K562 (cell line): ENCODE measurements around the gene CHMP2A. TPM values are rescaled to one million over a fixed set of nuclear protein-coding genes. Genes with fewer than 3 reads are reported as not detected.
A peak's percentile ranks its signal among the peaks of the same experiment; 100 is the strongest.

ENCODE experiments used
- E4F1 ChIP-seq: fragments of 250-450 bp; sonication (Bioruptor Pico); IDR thresholded peaks from 2 replicates; pipeline ENCODE4 v1.5.0; 2021; ENCODE audit warnings: mild to moderate bottlenecking, borderline replicate concordance
- ERF ChIP-seq: fragments of 450-650 bp; formaldehyde crosslinking; IDR thresholded peaks from 2 replicates; pipeline ENCODE4 v1.4.0; 2020; ENCODE audit warnings: mild to moderate bottlenecking, mixed read lengths
- HLTF ChIP-seq: fragments of 450-650 bp; IDR thresholded peaks from 2 replicates; pipeline ENCODE4 v1.6.1; 2016
- HMGXB4 ChIP-seq: sonication (generic); formaldehyde crosslinking; IDR thresholded peaks from 2 replicates; pipeline ENCODE4 v1.8.1; 2023; ENCODE audit warnings: mild to moderate bottlenecking, missing genetic modification reagents
- POLR2AphosphoS2 ChIP-seq: IDR thresholded peaks from 2 replicates; pipeline ENCODE4 v1.6.1; 2012; ENCODE audit warnings: low read length, improper control_type of control experiment
- RB1 ChIP-seq: fragments of 450-650 bp; IDR thresholded peaks from 2 replicates; pipeline ENCODE4 v1.6.1; 2017; ENCODE audit warnings: low read depth, mild to moderate bottlenecking
- RBFOX2 ChIP-seq: fragments of 200-400 bp; formaldehyde crosslinking; IDR thresholded peaks from 2 replicates; pipeline ENCODE4 v1.6.1; 2017; ENCODE audit warnings: low read depth, mild to moderate bottlenecking, low read length, moderate library complexity
- RREB1 ChIP-seq: fragments of 250-450 bp; sonication (Bioruptor Pico); IDR thresholded peaks from 2 replicates; pipeline ENCODE4 v1.4.0; 2020
- SAFB ChIP-seq: fragments of 200-400 bp; formaldehyde crosslinking; IDR thresholded peaks from 2 replicates; pipeline ENCODE4 v1.6.1; 2017; ENCODE audit warnings: low read depth, low read length, borderline replicate concordance
- SAFB2 ChIP-seq: fragments of 200-400 bp; formaldehyde crosslinking; IDR thresholded peaks from 2 replicates; pipeline ENCODE4 v1.6.1; 2018; ENCODE audit warnings: borderline replicate concordance, low read length, low read depth, moderate library complexity; ENCODE audit not compliant: severe bottlenecking
- SUPT5H ChIP-seq: fragments of 450-650 bp; IDR thresholded peaks from 2 replicates; pipeline ENCODE4 v1.6.1; 2016
- ZBTB7A ChIP-seq: IDR thresholded peaks from 2 replicates; pipeline ENCODE4 v1.6.1; 2011; ENCODE audit warnings: low read depth, mild to moderate bottlenecking, low read length, moderate library complexity, borderline replicate concordance; ENCODE audit not compliant: control insufficient read depth
- ZNF217 ChIP-seq: sonication (generic); formaldehyde crosslinking; IDR thresholded peaks from 2 replicates; pipeline ENCODE4 v1.8.0; 2022; ENCODE audit warnings: mild to moderate bottlenecking, missing genetic modification reagents
- ZNF384 ChIP-seq: IDR thresholded peaks from 2 replicates; pipeline ENCODE4 v1.6.1; 2012; ENCODE audit warnings: low read depth, low read length, improper control_type of control experiment
- polyA plus RNA-seq, 8 experiments: library from polyadenylated mRNA; depleted of rRNA in 4 of 8; stranded (reverse) in 5 of 8; unstranded in 3 of 8; fragments of >200 nt; fragmentation: Nextera tagmentation in 2 of 8; fragmentation: Illumina TruSeq in 1 of 8; extraction: Ambion mirVana in 2 of 8; extraction: Trizol in 1 of 8; gene quantifications; 2 replicates each; pipeline versions ENCODE4 v1.2.1 to v1.2.3, GENCODE V29; 2011 to 2014; ENCODE audit warnings: inconsistent platforms in 1 of 8, missing spikeins in 1 of 8
- total RNA-seq, 7 experiments: library from RNA; depleted of rRNA in 6 of 7; stranded (reverse); fragments of >200 nt in 6 of 7; fragmentation: Illumina TruSeq in 2 of 7; extraction: Trizol in 2 of 7; gene quantifications; 2 replicates each; pipeline versions ENCODE4 v1.2.1 to v1.2.3, GENCODE V29; 2011 to 2021; ENCODE audit warnings: low replicate concordance in 1 of 7

The CHMP2A gene
- total and polyA plus RNA-seq, 9 of the 15 experiments (the other 6 are each of a cell fraction or from before 2014, with no cell fraction given) = 57.6 to 159 (median 87.2) TPM

GRCh38 chr19:58575183-58576041, 20.5 kb upstream of the CHMP2A start (continued):
- no peak for TF ChIP-seq HMGXB4 (CRISPR knock-in tag)
- TF ChIP-seq SUPT5H = peak; percentile 74
- peak; percentile 90 for TF ChIP-seq RREB1 (CRISPR knock-in tag)
- TF ChIP-seq HLTF = peak; percentile 48; the same call in 1 of the 2 replicates
- TF ChIP-seq ZNF384 = peak; percentile 92
- no peak for TF ChIP-seq ZNF217
- peak; percentile 73; the same call in 1 of the 2 replicates for TF ChIP-seq SAFB
- peak; percentile 48; the same call in 1 of the 2 replicates for TF ChIP-seq RB1
- peak; percentile 89 for TF ChIP-seq ERF (CRISPR knock-in tag)
- TF ChIP-seq E4F1 (CRISPR knock-in tag) = 0 out of 2 replicates have a peak, but pooled peaks have one; percentile 48
- TF ChIP-seq RBFOX2 = peak; percentile 88
- no peak for TF ChIP-seq SAFB2
- TF ChIP-seq ZBTB7A = peak; percentile 44; the same call in 1 of the 2 replicates
- TF ChIP-seq POLR2AphosphoS2 = peak; percentile 41; the same call in 1 of the 2 replicates
